NOMO-1 (cell line): ENCODE data around the gene TTYH3.
A peak's percentile ranks its signal among the peaks of the same experiment; 100 is the strongest.
"Not testable (repeated sequence)": the region's sequence is repeated elsewhere in the genome, so short reads cannot be mapped to it uniquely, and the experiment has no call there.

ENCODE experiments used
- DNase-seq, 2 experiments: peaks; one replicate each; lab custom pipeline; 2025; ENCODE audit not compliant: unreplicated experiment in 2 of 2; lab: John Stamatoyannopoulos, UW

Gene TTYH3, protein sequence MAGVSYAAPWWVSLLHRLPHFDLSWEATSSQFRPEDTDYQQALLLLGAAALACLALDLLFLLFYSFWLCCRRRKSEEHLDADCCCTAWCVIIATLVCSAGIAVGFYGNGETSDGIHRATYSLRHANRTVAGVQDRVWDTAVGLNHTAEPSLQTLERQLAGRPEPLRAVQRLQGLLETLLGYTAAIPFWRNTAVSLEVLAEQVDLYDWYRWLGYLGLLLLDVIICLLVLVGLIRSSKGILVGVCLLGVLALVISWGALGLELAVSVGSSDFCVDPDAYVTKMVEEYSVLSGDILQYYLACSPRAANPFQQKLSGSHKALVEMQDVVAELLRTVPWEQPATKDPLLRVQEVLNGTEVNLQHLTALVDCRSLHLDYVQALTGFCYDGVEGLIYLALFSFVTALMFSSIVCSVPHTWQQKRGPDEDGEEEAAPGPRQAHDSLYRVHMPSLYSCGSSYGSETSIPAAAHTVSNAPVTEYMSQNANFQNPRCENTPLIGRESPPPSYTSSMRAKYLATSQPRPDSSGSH

DNA sequence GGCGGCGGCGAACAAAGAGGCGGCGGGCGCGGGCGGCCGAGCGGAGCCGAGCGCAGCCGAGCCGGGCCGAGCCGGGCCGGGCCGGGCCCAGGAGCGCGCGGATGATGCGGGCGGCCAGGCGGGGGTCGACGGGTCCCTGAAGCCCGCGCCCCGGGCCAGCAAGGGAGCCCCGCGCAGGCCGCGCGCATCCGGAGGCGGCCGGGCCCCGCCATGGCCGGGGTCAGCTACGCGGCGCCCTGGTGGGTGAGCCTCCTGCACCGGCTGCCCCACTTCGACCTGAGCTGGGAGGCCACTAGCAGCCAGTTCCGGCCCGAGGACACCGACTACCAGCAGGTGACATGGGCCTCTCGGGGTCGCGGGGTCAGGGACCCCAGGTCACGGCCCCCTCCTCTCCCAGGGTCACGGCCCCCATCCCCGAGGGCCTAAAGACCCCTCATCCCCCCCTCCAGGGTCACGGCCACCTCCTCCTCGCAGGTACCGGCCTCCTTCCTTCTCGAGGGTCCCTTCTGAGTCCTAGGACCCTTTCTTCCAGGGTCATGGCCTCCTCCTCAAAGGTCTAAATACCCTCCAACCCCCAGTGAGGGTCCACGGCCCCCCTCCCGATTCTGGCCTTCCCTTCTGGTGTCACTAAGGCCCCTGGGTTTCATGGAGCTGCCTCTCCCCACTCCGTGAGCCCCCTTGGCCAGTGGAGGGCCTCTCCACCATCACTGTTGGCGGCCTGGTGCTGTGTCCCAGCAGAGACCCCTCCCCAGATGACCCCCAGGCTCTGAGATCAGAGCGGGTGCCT, at the start of gene TTYH3:
TSS of gene TTYH3 (plus strand) at position 41 of the 787 bp plus-strand sequence. CDS start at position 211, 170 bp downstream.
- DNase-seq: peak in 1 of 2 experiments; percentile 27

DNA sequence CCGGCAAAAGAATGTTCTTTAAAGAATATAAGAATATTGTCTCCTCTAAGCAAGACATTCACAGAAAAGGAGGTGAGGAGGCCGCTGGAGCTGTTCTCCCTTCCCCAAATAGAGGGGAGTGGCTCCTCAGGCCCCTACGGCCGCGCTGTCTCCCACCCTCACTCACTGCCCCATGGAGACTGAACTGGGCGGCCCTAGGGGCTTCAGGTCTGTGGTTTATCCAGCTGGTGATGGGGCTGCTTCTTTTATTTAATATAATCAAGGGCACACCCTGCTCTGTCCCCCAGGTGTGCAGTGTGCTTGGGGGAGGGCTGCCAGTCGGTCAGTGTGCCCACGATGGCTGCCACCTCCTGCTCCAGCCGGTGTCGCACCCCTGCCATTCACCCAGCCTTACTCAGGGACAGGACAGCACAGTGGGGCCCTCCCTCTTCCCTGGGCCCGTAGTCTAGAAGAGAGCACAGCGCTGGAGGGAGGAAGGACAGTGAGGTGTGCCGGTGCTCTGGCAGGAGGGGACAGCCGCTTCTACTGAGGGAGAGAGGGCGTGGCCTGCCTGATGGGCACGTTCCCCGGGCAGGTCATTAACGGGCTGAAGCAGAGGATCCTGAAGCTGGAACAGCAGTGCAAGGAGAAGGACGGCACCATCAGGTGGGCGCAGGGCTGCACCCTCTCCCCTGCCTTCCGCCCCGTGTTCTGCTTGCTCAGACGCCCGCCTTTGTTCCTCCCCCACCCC, 49.6 kb upstream of the TTYH3 start:
- no peak for DNase-seq

DNA sequence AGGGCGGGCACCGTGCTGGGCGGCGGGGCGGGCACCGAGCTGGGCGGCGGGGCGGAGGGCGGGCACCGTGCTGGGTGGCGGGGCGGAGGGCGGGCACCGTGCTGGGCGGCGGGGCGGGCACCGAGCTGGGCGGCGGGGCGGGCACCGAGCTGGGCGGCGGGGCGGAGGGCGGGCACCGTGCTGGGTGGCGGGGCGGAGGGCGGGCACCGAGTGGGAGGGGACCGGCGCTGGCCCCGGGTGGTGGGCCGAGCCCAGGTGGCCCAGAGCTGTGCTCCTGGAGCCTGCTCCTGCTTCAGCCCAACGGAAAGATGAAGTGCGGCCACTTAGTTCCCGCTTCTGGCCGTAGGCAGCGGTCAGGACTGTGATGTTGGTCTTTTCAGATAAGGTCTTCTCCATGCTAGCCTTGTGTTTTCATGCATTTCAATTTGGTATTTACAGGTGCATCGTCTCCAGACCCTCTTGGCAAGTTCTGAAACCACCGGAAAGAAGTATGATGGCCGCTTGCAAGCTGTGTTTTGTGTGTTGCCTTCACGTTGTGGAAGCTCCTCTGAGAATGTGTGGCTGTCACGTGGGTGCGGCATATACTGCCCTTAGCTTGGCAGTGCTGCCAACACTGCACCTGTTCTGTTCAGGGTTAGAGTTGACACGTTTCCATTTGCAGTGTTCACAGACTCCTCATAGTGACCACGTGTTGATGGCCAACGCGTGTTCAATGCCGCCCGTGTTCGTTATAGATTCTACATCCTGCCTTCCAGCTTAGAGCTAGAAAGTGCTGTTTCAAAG, 47.8 kb upstream of the TTYH3 start:
- no peak for DNase-seq

DNA sequence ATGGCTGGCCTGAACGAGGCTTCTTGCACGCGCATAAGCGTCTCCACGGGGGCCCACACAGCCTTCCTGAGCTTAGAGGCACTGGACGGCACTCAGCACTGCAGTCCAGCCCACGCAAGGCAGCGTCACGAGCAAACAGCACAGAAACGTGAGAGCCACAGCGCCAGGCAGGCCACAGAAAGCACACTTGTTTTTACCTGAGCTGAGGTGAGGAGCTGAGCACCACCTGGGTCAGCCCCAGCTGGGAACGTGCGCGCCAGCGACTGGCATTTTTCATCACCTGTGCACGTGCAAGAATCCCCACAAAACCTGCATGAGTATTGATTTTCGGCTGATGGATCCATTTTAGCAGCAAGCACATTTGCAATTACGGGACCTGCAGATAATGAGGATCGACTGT, 46.3 kb upstream of the TTYH3 start:
- DNase-seq: no peak

DNA sequence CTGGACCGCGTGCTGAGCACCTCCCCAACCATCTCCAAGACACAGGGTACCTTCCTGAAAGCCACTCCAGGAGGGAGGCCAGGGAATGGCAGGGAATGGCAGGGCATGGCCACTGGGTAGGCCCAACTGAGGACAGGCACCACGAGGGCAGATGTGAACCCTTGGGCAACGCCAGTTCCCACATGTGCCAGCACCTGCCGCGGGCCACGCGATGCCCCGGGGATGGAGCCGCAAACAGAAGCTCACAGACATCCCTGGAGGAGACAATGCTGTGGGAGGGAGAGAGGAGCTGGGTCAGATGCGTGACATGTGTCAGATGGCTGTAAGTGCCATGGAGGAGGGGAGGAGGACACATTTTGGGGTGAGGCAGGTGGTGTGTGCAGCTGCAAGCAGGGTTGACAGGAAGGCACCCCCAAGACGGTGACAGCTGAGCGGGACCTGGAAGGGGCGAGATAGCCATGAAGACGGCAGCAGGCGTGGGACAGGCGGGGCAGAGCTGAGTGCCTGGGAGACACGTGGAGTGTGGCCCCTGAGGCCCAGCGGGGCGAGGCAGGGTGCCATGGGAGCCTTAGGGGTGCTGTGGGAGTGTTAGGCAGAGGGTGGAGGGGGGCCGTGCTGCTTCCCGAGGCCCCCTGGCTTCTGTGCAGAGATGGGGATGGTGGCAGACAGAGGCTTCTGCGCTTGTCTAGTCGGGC, 45.3 kb upstream of the TTYH3 start:
- DNase-seq: no peak

DNA sequence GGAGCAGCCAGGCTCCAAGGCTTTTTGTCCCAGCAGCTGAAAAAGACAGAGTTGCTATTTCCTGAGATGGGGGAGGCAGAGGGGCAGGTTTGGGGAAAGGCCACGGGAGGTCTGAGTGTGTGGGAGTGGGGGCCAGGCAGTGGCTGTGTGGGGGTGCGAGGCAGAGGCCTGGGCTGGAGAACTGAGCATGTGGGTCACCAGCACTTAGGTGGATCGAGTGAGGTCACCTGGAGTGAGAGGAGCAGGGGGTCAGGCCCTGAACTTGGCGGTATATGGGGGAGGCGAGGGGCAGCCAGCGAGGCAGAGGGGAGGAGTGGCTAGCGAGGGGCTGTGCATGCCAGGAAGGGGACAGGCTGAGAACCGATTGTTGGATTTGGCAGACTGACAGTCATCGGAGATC, 44.7 kb upstream of the TTYH3 start:
- DNase-seq: no peak

DNA sequence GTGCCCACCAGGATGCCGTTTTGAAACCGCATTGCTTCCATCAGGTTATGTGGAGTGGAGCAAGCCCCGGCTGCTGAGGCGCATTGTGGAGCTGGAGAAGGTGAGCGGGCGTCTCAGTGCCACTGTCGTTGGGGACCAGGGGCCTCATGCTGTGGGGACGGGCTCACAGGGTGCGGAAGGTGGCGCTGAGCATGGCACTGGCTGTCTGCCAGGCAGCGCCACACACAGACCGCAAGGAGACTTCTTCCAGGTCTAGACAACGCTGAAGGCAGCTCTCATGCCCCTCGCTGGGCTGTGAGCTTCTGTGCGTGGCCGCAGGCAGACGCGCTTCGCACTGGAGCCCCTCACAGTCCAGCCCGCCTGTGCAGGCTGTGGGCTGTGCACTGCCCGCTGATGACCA, 44.0 kb upstream of the TTYH3 start:
- no peak for DNase-seq

DNA sequence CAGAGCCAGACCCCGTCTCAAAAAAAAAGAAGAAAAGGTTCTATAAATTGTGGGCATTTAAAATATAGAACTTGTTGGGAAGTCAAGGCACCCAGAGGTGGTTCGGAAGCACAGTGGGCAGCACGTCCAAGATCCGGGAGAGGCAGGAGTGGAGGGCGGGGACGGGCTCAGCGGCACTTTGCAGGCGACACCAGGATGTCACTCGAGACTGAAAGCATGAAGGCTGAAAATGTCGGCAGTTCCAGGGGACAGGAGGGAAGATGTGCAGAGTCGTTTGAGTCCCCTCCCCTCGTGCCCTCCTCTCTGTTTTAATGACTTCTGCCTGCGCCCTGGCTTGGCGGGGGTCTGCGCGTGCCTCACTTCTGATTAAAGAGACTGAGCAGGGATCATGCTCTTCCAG, 42.4 kb upstream of the TTYH3 start:
- DNase-seq: no peak

DNA sequence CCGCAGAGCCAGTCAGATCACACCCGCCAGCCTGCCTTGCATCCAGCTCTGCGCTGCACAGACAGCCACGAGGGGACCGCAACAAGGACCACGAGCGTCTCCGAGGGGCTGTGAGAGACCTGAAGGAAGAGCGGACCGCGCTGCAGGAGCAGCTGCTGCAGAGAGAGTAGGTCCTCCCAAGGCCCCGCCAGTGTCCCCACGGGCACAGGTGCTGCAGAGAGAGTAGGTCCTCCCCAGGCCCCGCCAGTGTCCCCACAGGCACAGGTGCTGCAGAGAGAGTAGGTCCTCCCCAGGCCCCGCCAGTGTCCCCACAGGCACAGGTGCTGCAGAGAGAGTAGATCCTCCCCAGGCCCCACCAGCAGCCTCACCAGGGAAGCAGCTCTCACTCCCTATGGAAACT, 41.8 kb upstream of the TTYH3 start:
- DNase-seq: not testable (repeated sequence)

DNA sequence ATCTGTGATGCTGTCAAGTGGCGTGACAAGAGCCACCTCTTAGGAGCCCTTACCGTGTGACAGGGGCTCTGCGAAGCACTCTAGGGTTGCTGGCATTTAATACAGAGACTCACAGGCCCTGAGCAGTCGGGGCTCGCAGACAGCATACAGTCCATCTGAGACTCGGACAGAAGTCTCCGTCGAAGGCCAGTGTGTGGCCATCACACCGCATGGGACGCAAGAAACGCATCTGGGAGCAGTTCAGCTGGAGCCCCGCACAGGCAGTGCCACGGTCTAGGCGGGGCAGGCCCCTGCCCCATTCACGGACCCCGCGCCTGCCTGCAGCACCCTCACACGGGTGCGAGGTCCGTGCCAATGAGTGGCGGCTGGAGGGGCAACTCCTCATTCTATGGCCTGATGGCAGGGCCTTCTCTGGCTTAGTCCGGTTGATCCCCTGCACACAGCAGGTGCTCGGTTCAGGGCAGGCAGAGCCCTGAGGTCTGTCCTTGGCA, 39.4 kb upstream of the TTYH3 start:
- DNase-seq: no peak

DNA sequence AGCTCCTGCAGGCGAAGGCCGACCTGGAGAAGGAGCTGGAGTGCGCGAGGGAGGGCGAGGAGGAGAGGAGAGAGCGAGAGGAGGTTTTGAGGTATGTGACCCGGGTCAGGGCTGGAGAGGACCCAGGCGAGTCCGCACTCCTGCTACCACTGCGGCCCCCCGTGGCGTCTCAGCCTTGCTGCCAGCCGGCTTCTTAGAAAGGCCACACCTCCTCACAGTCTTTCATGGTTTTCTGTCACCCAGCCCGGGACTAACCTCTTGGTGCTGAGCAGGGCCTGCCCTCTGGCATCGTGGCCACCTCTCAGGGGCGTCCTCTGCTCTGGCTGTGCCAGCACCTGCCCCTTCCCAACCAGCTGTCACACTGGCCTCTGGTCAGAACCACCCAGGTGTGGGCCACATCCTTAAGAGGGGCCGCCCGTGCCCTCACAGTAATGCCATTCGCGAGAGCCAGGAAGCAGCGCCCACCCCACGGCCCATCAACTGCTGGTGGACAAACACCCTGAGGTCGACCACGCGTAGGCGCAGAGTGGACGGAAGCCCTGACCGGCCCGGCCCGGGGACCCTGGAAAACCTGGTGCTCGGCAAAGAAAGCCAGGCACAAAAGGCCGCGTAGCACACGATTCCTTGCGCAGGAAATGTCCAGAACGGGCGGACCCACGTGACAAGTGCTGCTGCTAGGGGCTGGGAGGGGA, 38.6 kb upstream of the TTYH3 start:
- no peak for DNase-seq

DNA sequence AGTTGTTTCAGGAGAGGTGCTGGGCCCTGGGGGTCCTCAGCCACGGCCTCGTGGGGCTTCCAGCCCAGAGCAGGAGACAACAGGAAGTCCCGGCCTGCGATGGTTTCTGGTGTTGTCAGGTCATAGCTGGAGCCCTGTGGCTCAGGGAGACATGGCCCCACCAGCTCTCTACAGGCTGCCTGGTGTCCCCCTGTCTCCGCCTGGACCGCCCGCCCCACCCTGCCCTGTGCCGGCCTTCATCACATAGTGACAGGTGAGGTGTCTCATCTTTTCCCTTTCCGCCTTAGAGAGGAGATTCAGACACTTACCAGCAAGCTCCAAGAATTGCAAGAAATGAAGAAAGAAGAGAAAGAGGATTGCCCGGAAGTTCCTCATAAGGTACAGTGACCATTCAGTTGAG, 37.2 kb upstream of the TTYH3 start:
- no peak for DNase-seq

DNA sequence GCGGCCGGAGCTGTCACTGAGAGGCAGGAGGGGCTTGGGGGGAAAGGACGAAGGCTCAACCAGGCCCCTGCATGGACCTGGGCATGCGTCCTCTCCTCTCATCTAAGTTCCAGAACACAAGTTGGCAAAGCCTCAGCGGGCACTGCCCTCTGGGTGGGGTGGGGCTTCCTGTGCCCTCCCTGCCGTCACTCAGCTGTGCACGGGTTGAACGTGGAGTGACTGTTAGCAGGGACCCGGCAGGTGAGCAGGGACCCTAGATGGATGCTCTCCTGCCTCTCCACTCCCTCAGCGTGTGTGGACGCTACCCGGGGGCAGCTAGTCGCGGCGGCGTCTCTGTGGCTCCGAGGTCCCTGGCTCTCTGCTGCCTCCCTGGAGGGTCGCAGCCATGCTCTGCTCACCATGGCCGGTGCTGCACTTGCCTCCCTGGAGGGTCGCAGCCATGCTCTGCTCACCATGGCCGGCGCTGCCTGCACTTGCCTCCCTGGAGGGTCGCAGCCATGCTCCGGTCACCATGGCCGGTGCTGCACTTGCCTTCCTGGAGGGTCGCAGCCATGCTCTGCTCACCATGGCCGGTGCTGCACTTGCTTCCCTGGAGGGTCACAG, 36.4 kb upstream of the TTYH3 start:
- DNase-seq: no peak

DNA sequence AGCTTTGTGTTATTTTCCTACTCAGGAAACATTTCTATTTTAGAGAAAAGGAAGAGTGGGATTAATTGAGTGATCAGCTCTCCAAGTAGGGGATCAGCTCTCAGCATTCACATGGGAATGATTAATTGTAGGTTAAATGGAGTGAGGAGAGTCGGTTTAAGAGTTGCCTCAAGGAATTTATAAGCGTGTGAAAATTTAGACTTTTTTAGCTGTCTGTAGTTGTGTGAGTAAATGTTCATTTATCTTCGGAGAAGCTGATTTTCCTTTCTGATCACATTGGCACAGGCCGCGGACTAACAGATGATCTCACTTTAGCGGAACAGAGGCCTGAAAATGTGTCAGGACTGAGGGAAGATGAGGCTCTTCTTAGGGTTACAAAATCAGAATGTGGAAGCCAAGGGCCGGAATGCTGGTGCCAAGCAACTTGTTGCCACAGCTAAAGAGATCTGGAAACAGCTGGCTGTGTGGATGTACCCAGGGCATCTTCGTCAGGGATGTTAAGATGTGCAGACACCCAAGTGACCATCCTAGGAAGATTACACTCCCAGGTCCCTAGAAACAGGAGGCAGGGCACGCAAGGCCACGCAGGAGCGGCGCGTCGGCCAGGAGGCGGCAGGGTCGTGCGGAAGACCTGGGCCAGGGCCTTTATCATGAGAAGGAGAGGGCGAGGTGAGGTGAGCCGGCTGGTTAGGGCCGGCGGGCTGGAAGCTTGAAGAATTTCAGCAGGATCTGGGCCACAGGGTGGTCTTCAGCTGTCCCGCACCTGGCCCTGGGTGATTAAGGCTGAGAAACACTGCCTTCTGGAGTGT, 35.1 kb upstream of the TTYH3 start:
- no peak for DNase-seq

DNA sequence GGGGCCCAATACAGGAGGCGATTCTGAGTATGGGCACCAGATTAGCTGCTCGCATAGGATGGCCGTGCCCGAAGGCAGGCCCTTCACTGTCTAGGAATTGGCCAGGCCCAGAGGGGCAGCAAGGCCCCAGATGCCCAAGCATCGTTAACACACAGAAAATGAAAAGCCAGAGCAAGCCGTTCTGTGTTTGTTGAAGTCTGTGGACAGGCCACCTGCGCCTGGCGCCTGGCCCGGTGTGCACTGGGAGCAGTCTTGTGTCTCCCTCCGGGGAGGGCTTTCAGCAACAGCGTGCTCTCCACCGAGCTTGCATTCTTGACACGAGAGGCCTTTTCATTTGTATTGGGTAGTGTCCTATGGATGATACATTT, 34.5 kb upstream of the TTYH3 start:
- no peak for DNase-seq

DNA sequence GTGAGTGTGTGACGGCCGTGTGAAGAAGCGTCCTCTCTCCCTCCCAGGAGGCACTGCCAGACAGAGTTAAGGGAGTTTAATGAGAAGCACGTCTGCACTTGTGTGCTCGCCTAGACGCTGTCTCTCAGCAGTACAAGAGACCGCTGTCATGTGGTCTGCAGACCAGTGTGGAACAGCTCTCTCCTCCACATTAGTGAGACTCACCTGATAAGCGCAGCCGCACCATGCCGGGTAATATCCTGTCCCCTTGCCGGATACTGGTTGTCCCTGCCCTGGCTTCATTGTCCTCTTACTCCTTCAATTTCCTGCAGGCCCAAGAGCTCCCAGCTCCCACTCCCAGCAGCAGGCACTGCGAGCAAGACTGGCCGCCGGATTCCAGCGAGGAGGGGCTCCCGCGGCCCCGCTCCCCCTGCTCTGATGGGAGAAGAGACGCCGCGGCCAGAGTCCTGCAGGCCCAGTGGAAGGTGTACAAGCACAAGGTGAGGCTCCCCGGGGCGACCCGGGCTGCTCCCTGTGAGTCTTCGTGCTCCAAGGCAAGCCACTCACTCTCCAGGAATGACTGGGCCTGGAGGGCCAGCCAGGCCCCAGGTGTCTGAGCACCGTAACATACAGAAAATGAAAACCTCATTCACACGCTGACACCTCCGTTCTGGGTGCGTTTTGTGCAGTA, 33.5 kb upstream of the TTYH3 start:
- no peak for DNase-seq

DNA sequence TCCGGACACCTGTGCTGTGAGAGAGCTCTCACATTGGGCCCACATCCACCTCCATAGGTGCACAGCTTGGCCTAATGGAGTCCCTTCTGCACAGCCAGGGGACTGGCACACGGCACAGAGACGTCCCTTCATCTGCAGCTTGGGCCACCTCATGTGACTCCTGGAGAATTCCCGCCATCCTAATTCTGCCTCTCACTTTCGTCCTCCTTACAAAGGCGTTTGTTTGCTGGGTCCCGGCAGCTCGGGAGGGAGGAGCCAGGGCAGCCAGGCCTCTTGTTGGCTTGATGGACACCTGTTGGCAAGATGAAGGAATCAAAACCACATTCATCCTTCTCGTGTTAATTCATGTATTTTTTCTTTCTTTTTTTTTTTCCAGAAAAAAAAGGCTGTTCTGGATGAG, 30.7 kb upstream of the TTYH3 start:
- no peak for DNase-seq
